Ishikawa (cell line): ENCODE results near the gene GPR35.

Source experiments
- CREB1 ChIP-seq: IDR thresholded peaks from 2 replicates; pipeline ENCODE4 v1.6.1; 2012; ENCODE audit warnings: low read depth
- EP300 ChIP-seq: IDR thresholded peaks from 2 replicates; pipeline ENCODE4 v1.6.1; 2012; ENCODE audit warnings: borderline replicate concordance
- FOXM1 ChIP-seq: IDR thresholded peaks from 2 replicates; pipeline ENCODE4 v1.6.1; 2012; ENCODE audit warnings: low read depth, borderline replicate concordance
- REST ChIP-seq: IDR thresholded peaks from 2 replicates; pipeline ENCODE4 v1.6.1; 2012; ENCODE audit warnings: low read depth, mild to moderate bottlenecking
- TAF1 ChIP-seq: IDR thresholded peaks from 2 replicates; pipeline ENCODE4 v1.6.1; 2012; ENCODE audit warnings: low read depth, mild to moderate bottlenecking
- TCF12 ChIP-seq: IDR thresholded peaks from 2 replicates; pipeline ENCODE4 v1.6.1; 2012; ENCODE audit warnings: low read depth
- USF1 ChIP-seq: IDR thresholded peaks from 2 replicates; pipeline ENCODE4 v1.6.1; 2012
- ZBTB7A ChIP-seq: IDR thresholded peaks from 2 replicates; pipeline ENCODE4 v1.6.1; 2012; ENCODE audit warnings: low read depth
- TF ChIP-seq, protein P1 (sequence below): IDR thresholded peaks from 2 replicates; pipeline ENCODE4 v1.6.1; 2012

GRCh38 chr2:240629968-240630770, 4.9 kb downstream of the GPR35 start:
- no peak for TF ChIP-seq EP300
- TF ChIP-seq ZBTB7A, result no peak
- TF ChIP-seq TCF12, result no peak
- TF ChIP-seq REST, result no peak
- TF ChIP-seq, protein P1, sequence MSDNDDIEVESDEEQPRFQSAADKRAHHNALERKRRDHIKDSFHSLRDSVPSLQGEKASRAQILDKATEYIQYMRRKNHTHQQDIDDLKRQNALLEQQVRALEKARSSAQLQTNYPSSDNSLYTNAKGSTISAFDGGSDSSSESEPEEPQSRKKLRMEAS, result no peak
- no peak for TF ChIP-seq FOXM1
- no peak for TF ChIP-seq USF1
- TF ChIP-seq CREB1, result no peak
- no peak for TF ChIP-seq TAF1
